Body of pancreas (tissue), 4 donors: ENCODE results near the gene BPHL.

Experiments used
- CTCF ChIP-seq, 7 experiments: fragments of 450-650 bp in 4 of 7; fragments of 200-600 bp in 3 of 7; sonication (generic) in 3 of 7; IDR thresholded peaks; one replicate each; pipeline ENCODE4 v1.5.1; 2016 to 2019; ENCODE audit warnings: antibody characterized with exemption in 7 of 7
- POLR2A ChIP-seq, 3 donors: fragments of 450-650 bp; IDR thresholded peaks; one replicate each; pipeline ENCODE4 v1.6.1; 2016; ENCODE audit warnings: antibody characterized with exemption in 3 of 3, mild to moderate bottlenecking in 2 of 3

- TF ChIP-seq POLR2A (IDR thresholded peaks at IDR 0.05) (no peak), CTCF (IDR thresholded peaks at IDR 0.05) (no peak)
Measured at GRCh38 chr6:3175715-3176402, 57.3 kb downstream of the BPHL start.
